Measurements from ENCODE around the gene IGFALS.

GRCh38 chr16:1791943-1792812, 1.3 kb downstream of the IGFALS start:
- TF ChIP-seq PPARA (CRISPR knock-in tag; IDR thresholded peaks at IDR 0.05; ENCODE audit: borderline replicate concordance) (no peak), SNAI2 (CRISPR knock-in tag; IDR thresholded peaks at IDR 0.05) (no peak), ZFP3 (CRISPR knock-in tag; IDR thresholded peaks at IDR 0.05) (no peak), ARNTL (CRISPR knock-in tag; IDR thresholded peaks at IDR 0.05; ENCODE audit: borderline replicate concordance, low read depth) (no peak), RARB (CRISPR knock-in tag; IDR thresholded peaks at IDR 0.05) (no peak), ZNF8 (CRISPR knock-in tag; IDR thresholded peaks at IDR 0.05) (no peak), TOX (CRISPR knock-in tag; IDR thresholded peaks at IDR 0.05; ENCODE audit: borderline replicate concordance) (no peak), TSHZ2 (CRISPR knock-in tag; IDR thresholded peaks at IDR 0.05) (no peak), CREB5 (CRISPR knock-in tag; IDR thresholded peaks at IDR 0.05; ENCODE audit: low read depth) (no peak), GLIS3 (CRISPR knock-in tag; IDR thresholded peaks at IDR 0.05) (no peak), CSRNP3 (CRISPR knock-in tag; IDR thresholded peaks at IDR 0.05) (no peak), CSDC2 (CRISPR knock-in tag; IDR thresholded peaks at IDR 0.05) (no peak), ZNF565 (CRISPR knock-in tag; conservative IDR thresholded peaks at IDR 0.05; ENCODE audit: low read depth) (no peak)
